Stimulated activated CD4-positive, alpha-beta T cell treated with anti-CD3 and anti-CD28 coated beads, Interleukin-2, amount 100 ng/mL, for 48 hours (primary cell): ENCODE data around the gene CSGALNACT2.

Source experiments
- DNase-seq, 2 donors: peaks; one replicate each; pipeline ENCODE4 v3.0.0-alpha.2; 2020

Gene CSGALNACT2

DNA sequence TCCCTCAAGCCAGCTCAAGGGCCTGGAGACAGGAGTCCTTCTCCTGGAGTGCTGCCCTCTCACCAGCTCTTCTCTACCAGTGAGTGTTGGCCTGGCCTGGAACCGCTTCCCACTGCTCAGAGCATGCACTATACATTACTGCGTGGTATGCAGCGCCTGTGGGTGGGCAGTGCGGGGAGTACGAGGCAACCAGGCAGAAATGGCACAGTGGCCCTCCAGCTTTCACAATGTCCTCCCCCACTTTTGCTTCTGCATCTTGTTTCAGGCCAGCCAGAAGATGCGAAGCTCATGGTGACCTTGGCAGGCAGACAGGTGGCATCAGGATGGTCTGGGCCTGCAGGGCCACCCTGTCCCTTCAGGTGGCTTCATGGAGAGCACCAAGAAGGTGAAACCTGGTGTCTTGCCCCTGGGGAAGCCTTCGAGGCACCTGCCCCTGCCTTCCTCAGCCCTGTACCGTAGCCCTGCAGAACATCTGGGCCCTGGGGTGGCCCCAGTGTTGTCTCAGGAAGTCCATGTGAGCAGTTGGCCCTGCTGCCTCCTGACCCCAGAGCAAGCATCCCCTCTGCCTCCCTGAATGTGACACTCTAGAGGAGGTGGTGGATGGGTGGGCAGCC lies 92.8 kb downstream of the CSGALNACT2 start:
- DNase-seq = no peak

DNA sequence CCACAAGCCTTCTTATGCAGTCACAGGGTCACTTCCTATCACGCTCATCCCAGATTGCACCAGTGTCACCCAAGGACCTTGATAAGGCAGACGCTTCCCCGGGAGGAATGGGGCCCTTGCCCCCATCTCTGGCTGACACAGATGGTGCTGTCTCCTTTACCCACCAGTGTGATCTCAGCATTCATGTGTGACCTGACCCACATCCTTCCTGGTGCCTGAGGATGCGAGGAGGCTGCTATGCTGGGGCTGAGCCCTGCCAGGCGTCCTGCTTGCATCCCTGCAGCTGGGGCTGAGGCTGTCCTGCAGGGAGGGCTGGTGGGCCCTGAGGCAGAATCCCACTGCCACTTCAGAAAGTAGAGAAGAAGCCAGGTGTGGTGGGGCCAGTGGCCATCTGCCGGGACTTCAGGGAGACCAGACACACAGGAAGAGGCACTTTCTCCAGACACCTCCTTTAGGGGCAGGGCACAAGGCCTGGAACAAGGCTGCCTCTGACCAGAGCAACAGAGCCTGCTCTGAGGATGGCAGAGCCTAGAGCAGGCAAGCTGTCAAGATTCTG lies 93.4 kb downstream of the CSGALNACT2 start:
- DNase-seq = no peak

GRCh38 chr10:43233601-43234430 lies 95.6 kb downstream of the CSGALNACT2 start:
- DNase-seq = no peak

- DNase-seq = no peak
Measured at GRCh38 chr10:43234471-43235041, 96.3 kb downstream of the CSGALNACT2 start.
